HepG2 (cell line): ENCODE measurements around the gene HOXA6. TPM values are rescaled to one million over a fixed set of nuclear protein-coding genes. Genes with fewer than 3 reads are reported as not detected.

ENCODE experiments used
- ATAC-seq: fragments of 200-7000 bp; cut with Tn5 transposase; 3 replicates; pipeline ENCODE4 v1.9.1; 2020; ENCODE audit warnings: mild to moderate bottlenecking, moderate library complexity
- BruUV-seq: library from RNA; stranded (reverse); fragments of 400-500 nt; replicated peaks from 2 replicates; lab custom pipeline; 2021; lab: Mats Ljungman, UMichigan
- CTCF ChIA-PET: fragments of 300-600 bp; formaldehyde crosslinking; extraction: SDS; loops from one replicate; lab custom pipeline; 2021; ENCODE audit warnings: low total read pairs, inconsistent platforms, low intra/inter-chr PET ratio; lab: Yijun Ruan, JAX
- POLR2A ChIA-PET: fragments of 350-600 bp; sonication (Branson Sonifier 250); formaldehyde crosslinking; loops from one replicate; lab custom pipeline; 2020; ENCODE audit warnings: antibody characterized with exemption, inconsistent platforms; lab: Yijun Ruan, JAX
- DNase-seq: peaks from one replicate; pipeline ENCODE4 v3.0.0-alpha.2; 2015; ENCODE audit warnings: low spot score
- FAIRE-seq: peaks from 3 replicates; lab custom pipeline; 2011; peaks lifted over from hg19 to GRCh38; lab: Jason Lieb, UNC
- H2AFZ ChIP-seq: one replicate; pipeline ENCODE4 v1.6.1; 2011; ENCODE audit warnings: low read length, inconsistent platforms
- H3K27ac ChIP-seq: fragments of 300-600 bp; 3 replicates; pipeline ENCODE4 v1.8.0; 2011; ENCODE audit warnings: mixed run types, mild to moderate bottlenecking, mixed read lengths, low read length, inconsistent platforms; ENCODE audit not compliant: insufficient read depth; ENCODE audit errors: extremely low read length
- H3K27me3 ChIP-seq, 2 experiments: fragments of 200-600 bp in 1 of 2; 2 replicates in 1 of 2; 3 replicates in 1 of 2; pipeline versions ENCODE4 v1.6.0 to v1.8.0; 2011; ENCODE audit warnings: low read length in 2 of 2, mild to moderate bottlenecking in 2 of 2, moderate library complexity in 2 of 2, inconsistent platforms in 1 of 2; ENCODE audit not compliant: insufficient read depth in 2 of 2, control insufficient read depth in 1 of 2
- H3K36me3 ChIP-seq, 2 experiments: fragments of 200-600 bp in 1 of 2; replicated peaks in 1 of 2; 2 replicates in 1 of 2; 3 replicates in 1 of 2; pipeline versions ENCODE4 v1.5.1 to v1.8.0; 2011; ENCODE audit warnings: low read length in 2 of 2, inconsistent platforms in 1 of 2; ENCODE audit not compliant: insufficient read depth in 2 of 2, control insufficient read depth in 1 of 2
- H3K4me1 ChIP-seq: 2 replicates; pipeline ENCODE4 v1.5.1; 2012; ENCODE audit warnings: low read length, inconsistent platforms; ENCODE audit not compliant: insufficient read depth
- H3K4me2 ChIP-seq: 2 replicates; pipeline ENCODE4 v1.6.0; 2011; ENCODE audit warnings: low read depth, low read length, inconsistent platforms
- H3K4me3 ChIP-seq, 3 experiments: fragments of 200-600 bp in 1 of 3; sonication (generic), shearing (Covaris generic) in 1 of 3; replicated peaks in 1 of 3; 2 replicates each; pipeline ENCODE4 v1.5.1; 2011 to 2016; ENCODE audit warnings: low read length in 3 of 3, inconsistent platforms in 2 of 3, low read depth in 2 of 3, mild to moderate bottlenecking in 2 of 3, control low read depth in 1 of 3, mixed read lengths in 1 of 3; ENCODE audit not compliant: insufficient read depth in 1 of 3
- H3K79me2 ChIP-seq: one replicate; pipeline ENCODE4 v1.6.1; 2011; ENCODE audit warnings: low read length, inconsistent platforms; ENCODE audit not compliant: insufficient read depth
- H3K9ac ChIP-seq: 2 replicates; pipeline ENCODE4 v1.6.0; 2011; ENCODE audit warnings: mild to moderate bottlenecking, low read depth, low read length, inconsistent platforms; ENCODE audit not compliant: insufficient read depth
- H3K9me3 ChIP-seq: 2 replicates; pipeline ENCODE4 v1.5.1; 2012; ENCODE audit warnings: mild to moderate bottlenecking, low read length
- H4K20me1 ChIP-seq: 2 replicates; pipeline ENCODE4 v1.6.0; 2011; ENCODE audit warnings: inconsistent platforms, mild to moderate bottlenecking, low read length, moderate library complexity; ENCODE audit not compliant: insufficient read depth
- POLR2AphosphoS2 ChIP-seq: IDR thresholded peaks from 2 replicates; pipeline ENCODE4 v1.6.1; 2011; ENCODE audit warnings: low read depth, low read length, improper control_type of control experiment
- REST ChIP-seq, 2 experiments: IDR thresholded peaks; 2 replicates each; pipeline ENCODE4 v1.6.1; 2011 to 2012; ENCODE audit warnings: low read length in 2 of 2, borderline replicate concordance in 1 of 2, low read depth in 1 of 2, mild to moderate bottlenecking in 1 of 2, moderate library complexity in 1 of 2
- WGBS: methylation state at CpG from one replicate; pipeline ENCODE4 v1.1.6; 2017; ENCODE audit warnings: low lambda C conversion rate; 5-methylcytosine and 5-hydroxymethylcytosine counted together
- in situ Hi-C: cut with HindIII; loops from 2 replicates; pipeline ENCODE4 v1.10.0; 2017; ENCODE audit warnings: low pct_unique_long_range_greater_than_20kb; ENCODE audit not compliant: extremely low pct_ligation_motif_present
- intact Hi-C: fragments of 100-400 bp; cut with micrococcal nuclease; formaldehyde crosslinking; loops from one replicate; pipeline ENCODE4 v1.10.0; 2022; ENCODE audit not compliant: unreplicated experiment
- polyA plus RNA-seq, 8 experiments: library from polyadenylated mRNA; depleted of rRNA in 3 of 8; stranded (reverse) in 7 of 8; unstranded in 1 of 8; fragments of >200 nt; fragmentation: Illumina TruSeq in 4 of 8; extraction: Trizol in 4 of 8; gene quantifications; 2 replicates each; pipeline versions ENCODE4 v1.2.1 to v1.2.3, GENCODE V29; 2011 to 2016; ENCODE audit warnings: low read depth in 4 of 8, missing spikeins in 1 of 8, mixed read lengths in 1 of 8; ENCODE audit not compliant: insufficient read depth in 1 of 8
- total RNA-seq, 5 experiments: library from RNA; depleted of rRNA; stranded (reverse); fragments of >200 nt; fragmentation: Illumina TruSeq; extraction: Trizol; gene quantifications; 2 replicates each; pipeline ENCODE4 v1.2.3, GENCODE V29; 2016; ENCODE audit warnings: low read depth in 1 of 5
- TF ChIP-seq, protein P1 (sequence below): sonication (generic); formaldehyde crosslinking; IDR thresholded peaks from 2 replicates; pipeline ENCODE4 v1.4.0; 2020; ENCODE audit warnings: missing genetic modification reagents, borderline replicate concordance

Gene HOXA6
- total and polyA plus RNA-seq, 2 of the 13 experiments (the other 11 are each of a cell fraction or from before 2014, with no cell fraction given), result 1.3 to 1.5 TPM

DNA sequence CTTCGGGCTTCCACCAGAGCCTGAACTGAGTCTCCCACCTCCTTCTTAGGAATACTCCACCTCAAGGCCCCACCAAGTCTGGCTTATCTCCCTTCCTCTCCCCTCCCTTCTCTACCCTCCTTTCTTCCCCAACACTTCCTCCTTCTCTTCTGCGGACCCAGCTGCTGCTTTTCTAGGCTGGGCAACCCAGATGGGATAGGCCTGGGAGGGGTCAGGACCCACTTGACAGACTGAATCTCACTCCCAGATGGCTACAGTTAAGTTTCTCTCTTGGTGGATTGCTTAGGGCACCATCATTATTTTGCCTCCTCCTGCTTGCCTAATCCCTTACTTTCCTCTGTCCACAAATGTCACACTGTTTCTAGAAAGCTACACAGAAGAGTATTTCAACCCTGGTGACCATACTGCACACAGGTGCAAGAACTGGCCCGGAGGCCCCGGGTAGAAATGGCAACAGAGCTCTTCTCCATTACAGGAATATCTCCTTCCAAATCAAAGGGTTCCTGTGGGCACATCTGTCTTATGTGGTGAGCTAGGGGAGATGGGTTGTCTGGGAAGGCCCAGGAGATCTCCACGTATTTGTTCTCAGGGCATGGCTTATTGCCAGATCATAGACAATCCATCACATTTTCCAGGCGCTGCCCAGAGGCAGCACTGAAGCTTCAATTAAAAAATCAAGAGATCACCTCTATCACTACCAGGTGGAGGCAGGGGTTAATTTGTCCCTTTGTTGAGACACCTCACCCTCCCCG lies 42.6 kb upstream of the HOXA6 start:
- TF ChIP-seq REST (IDR thresholded peaks at IDR 0.05; ENCODE audit: borderline replicate concordance in 1 of 2, low read depth in 1 of 2, low read length in 2 of 2) (no peak), POLR2AphosphoS2 (no peak)
- TF ChIP-seq, protein P1, sequence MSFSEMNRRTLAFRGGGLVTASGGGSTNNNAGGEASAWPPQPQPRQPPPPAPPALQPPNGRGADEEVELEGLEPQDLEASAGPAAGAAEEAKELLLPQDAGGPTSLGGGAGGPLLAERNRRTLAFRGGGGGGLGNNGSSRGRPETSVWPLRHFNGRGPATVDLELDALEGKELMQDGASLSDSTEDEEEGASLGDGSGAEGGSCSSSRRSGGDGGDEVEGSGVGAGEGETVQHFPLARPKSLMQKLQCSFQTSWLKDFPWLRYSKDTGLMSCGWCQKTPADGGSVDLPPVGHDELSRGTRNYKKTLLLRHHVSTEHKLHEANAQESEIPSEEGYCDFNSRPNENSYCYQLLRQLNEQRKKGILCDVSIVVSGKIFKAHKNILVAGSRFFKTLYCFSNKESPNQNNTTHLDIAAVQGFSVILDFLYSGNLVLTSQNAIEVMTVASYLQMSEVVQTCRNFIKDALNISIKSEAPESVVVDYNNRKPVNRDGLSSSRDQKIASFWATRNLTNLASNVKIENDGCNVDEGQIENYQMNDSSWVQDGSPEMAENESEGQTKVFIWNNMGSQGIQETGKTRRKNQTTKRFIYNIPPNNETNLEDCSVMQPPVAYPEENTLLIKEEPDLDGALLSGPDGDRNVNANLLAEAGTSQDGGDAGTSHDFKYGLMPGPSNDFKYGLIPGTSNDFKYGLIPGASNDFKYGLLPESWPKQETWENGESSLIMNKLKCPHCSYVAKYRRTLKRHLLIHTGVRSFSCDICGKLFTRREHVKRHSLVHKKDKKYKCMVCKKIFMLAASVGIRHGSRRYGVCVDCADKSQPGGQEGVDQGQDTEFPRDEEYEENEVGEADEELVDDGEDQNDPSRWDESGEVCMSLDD (CRISPR knock-in tag), result no peak
- CTCF ChIA-PET, result no interaction called here
- peaks cover 21 to 87% of the 10 kb centered on the region in 2 experiments for H3K27me3 ChIP-seq
- WGBS, result 13% methylated on average over 7 of the region's 7 CpGs
- no peaks in the 10 kb centered on the region for H3K79me2 ChIP-seq
- POLR2A ChIA-PET, result no interaction called here
- no TSS peak for BruUV-seq
- no peak overlapping the region for H3K4me2 ChIP-seq
- H3K36me3 ChIP-seq, result no peaks in the 10 kb centered on the region
- H2AFZ ChIP-seq, result no peak overlapping the region
- H3K9me3 ChIP-seq, result no peaks in the 10 kb centered on the region
- H3K9ac ChIP-seq, result no peak overlapping the region
- no peaks in the 10 kb centered on the region for H4K20me1 ChIP-seq
- no peak overlapping the region for H3K4me3 ChIP-seq
- FAIRE-seq, result no peak
- peaks cover 14% of the 10 kb centered on the region; the same call in 1 of the 2 replicates for H3K4me1 ChIP-seq
- in situ Hi-C loops (no loop called here), intact Hi-C loops (loop anchor here (10.0 kb wide), 1 partner anchor 415 kb away; no protein-coding TSS in a partner anchor)
- H3K27ac ChIP-seq, result no peak overlapping the region
- ATAC-seq, result no peak
- DNase-seq, result no peak
